HG02885 (cell line): ENCODE measurements around the gene ATP2B3.
"Not testable (repeated sequence)": the region's sequence is repeated elsewhere in the genome, so short reads cannot be mapped to it uniquely, and the experiment has no call there.

Experiments used
- ATAC-seq: cut with Tn5 transposase; IDR thresholded peaks from one replicate; pipeline ENCODE4 v1.9.1; 2021; ENCODE audit warnings: mild to moderate bottlenecking; ENCODE audit not compliant: unreplicated experiment, poor library complexity

ATP2B3 gene

DNA sequence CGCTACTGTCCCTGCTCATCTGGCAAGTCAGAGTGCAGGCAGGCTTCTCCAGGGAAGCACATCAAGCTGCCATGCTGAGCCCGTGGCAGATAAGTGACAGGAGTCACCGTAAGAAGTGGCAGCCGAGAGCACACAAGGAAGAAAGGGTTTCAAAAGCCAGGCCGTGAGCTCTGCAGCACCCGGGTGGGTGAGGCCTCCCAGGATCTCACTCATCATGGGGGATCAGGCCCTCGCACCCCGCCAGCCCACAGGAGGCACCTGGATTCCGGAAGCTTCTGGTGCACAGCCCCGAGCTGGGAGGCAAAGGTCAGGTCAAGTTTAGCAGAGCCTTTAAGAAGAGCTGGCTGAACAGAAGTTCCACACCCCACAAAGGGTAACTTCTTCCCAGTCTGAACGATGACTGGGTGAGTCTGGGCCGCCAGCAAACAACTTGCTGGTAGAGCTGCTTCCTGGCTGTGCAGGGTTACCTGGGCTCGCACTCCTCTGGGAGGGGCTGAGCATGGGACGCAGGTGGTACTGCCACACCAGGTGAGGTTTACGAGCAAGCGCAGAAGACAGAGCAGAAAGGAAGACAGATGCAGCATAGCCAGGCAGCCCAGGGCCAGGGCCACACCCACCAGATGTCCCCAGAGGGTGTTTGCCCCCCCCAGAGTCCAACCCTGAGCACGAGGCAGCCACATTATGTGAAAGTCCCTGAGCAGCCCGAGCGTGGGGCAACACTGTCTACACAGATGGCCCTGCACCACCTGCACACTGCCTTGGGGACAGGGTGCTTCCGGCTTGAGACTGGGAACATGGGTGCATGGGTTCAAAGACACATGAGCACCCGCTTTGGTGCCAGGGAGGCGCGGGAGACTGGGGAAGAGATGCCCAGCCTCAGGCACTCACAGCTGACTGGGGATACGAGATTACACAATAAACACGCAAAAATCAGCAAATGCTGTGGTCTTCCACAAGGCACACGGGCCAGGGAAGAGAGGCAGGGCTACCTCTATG, 73.8 kb downstream of the ATP2B3 start:
- no peak for ATAC-seq

GRCh38 chrX:153592091-153592833, 74.8 kb downstream of the ATP2B3 start:
- no peak for ATAC-seq

DNA sequence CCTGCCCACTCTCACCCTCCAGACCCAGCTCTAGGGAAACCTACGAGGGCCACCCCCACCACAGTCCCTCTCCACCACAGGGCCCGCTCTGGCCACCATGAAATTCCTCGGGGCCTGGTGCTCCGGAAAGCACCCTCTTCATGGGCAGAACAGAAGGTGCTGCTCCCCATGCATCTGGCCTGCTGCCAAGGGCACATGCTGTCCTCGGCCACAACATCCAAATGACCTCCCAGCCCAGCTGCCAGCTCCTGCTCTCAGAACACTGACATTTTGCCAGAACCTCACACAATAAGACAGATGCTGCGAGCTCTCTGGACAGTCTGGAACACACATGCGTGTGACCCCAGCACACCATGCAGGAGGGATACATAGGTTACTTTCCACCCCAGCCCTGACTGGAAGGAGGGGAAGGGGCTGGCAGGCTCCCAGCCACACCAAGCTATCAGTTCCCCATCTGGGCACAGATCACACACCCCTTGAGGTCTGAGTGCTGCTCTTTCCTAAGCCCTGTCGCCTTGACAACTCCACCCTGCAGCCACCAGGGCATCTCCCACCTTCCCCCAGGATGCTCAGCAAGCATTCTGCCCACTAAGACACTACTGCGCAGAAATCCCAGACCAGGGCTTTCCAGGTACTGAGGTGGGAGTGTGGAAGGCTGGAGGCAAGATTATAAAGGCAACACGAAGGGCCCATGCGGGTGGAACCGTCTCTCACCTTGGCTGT, 75.7 kb downstream of the ATP2B3 start:
- ATAC-seq = no peak

DNA sequence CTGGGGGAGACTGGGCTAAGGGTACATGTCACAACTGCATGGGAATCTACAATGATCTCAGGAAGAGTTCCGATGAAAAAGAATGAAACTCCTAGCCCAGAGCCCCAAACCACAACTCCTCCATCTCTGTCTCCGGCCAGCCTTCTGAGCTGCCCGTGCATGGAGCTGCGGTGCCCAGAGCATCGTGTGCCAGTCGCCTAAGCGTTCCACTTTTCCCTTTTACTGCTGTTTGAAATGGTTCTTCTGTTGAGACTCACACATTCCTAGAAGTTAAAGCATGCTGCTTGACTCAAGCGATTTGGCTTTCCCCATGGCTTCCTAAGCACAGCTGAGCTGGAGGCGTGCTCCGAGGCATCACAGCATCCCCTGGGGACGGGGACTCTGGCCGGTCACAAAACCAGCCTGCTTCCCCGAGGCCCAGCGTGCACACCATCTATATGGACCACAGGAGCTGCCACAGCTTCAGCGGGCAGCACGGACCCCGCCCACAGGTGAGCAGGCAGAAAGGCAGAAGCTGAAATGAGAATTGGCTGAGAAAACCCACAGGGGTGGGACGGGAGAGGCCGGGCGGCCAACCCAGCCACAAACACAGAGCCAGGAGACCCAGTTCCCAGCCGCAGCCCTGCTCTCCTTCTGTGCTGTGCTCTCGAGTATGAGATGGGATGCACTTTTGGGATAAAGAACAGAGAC, 76.5 kb downstream of the ATP2B3 start:
- no peak for ATAC-seq

GRCh38 chrX:153595387-153595786, 77.9 kb downstream of the ATP2B3 start:
- no peak for ATAC-seq

- no peak for ATAC-seq
These were observed 78.7 kb downstream of the ATP2B3 start for GRCh38 chrX:153595859-153596857.

DNA sequence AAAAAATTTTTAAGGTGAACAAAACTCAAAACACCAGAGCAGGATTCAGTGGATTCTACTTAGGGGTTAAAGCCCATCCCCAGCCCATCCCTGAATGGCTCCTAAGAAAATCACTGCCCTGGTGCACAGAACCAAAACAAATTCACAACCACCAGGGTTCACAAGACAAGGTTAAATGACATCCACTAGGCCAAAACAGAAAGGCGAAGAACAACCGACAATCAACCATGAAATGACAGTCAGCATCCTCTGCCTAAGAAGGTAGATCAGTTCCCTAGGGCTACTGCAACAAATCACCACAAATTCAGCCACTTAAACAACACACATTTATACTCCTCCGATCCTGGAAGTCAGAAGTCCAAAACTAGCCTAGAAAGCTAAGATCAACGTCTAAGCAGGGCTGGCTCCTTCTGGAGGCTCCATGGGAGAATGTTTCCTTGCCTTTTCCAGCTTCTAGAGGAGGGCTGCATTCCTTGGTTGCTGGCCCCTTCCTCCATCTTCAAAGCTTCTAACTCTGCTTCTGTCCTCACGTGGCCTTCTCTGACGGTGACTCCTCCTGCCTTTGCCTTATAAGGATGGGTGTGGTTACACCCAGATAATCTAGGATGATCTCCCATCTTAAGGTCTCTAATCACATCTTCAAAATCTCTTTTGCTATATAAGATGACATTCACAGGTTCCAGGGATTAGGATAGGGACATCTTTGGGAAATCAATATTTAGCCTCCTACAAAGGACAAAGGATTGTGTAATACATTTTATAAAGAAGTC, 79.7 kb downstream of the ATP2B3 start:
- ATAC-seq = no peak

DNA sequence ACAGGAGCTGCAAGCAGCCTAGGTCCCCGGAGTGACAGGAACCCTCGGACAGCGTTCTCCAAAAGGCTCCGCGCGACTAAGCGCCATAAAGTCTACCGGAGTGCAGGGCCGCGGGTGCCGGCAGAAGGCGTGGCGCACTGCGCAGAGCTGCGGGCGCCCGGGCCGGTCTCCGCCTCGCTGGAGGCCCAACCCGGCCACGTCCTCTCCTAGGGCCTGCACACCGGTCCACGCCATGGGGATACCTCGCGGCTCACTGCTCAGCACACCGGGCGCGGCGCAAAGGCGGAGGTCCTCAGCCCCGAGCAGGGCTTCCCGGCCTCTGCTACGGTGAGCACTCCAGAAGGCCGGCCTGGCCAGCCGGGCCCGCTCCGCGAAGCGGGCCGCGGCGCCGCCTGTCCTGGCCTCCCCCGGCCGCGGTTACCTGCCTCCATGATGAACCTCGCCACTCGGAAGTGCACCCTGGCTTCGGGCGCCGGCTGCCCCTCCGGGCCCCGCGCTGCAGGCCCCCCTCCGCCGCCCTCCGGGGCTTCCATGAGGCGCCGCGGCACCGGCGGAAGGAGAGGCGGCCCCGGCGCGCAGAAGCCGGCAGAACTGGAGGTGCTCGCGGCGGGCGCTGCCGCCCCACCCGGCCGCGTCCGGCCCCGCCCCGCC, 81.2 kb downstream of the ATP2B3 start, which contains the start of gene CCNQ:
TSS of gene CCNQ (minus strand) at position 599 of the 651 bp plus-strand sequence. CDS start at position 533, 66 bp downstream.
- peak; percentile 59 for ATAC-seq

- peak; percentile 85 for ATAC-seq
These were observed 82.0 kb downstream of the ATP2B3 start for GRCh38 chrX:153599192-153600031.

DNA sequence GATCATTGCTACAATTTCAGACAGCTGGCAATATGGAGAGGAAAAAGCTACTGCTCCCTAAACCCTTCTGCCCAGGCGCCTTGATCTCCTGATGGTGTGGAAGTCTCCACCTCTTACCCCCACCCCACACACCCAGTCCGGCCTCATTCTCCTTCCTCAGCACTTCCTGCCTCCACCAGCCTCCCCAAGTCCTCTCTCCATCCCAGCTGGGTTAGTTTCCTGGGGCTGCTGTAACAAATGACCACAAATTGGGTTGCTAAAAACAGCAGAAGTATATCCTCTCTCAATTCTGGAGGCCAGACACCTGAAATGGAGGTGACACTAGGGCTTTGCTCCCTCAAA, 82.6 kb downstream of the ATP2B3 start:
- no peak for ATAC-seq

GRCh38 chrX:153600921-153601320, 83.5 kb downstream of the ATP2B3 start:
- ATAC-seq = no peak

- no peak for ATAC-seq
These were observed 84.2 kb downstream of the ATP2B3 start for GRCh38 chrX:153601511-153602110.

DNA sequence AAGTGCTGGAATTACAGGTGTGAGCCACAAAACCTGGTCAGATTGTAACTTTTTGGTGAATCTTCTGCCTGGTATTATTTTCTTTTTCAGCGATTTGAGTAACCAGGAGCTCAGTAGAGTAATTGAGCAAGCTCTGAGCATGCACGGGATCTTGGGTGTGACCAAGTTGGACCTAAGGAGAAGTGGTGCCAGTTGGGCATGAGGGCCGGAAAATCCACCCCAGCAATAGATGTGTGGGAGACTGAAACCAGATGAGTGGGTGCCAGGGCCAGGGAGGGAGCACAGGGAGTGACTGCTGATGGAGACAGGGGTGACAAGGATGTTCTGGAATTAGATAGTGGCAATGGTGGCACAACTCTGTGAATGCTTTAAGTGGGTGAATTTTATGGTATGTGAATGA, 85.2 kb downstream of the ATP2B3 start:
- no peak for ATAC-seq

DNA sequence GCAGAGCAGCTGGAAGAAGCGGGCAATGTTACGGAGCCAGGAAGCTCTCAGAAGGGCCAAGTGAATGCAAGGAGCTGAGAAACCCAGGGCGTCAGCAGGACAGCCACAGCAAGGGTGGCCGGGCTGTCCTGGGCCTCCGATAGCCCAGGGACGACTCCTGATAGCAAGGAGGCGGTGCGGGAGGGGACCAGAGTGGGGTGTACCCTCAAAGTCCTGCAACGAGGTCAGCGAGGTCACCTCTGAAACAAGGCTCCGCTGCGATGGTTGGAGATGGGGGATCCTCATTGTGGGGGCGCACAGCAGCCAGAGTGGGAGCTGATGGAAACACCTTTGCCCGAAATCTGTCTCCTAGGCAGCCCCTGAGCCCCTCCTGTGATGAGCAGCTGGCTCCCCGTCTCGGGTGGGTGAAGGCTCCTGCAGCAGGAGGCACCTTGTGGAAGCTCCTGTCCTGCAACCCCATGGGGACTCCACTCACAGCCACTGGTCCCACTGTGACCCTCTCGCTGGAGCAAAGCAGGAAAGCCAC, 85.8 kb downstream of the ATP2B3 start:
- ATAC-seq = no peak

DNA sequence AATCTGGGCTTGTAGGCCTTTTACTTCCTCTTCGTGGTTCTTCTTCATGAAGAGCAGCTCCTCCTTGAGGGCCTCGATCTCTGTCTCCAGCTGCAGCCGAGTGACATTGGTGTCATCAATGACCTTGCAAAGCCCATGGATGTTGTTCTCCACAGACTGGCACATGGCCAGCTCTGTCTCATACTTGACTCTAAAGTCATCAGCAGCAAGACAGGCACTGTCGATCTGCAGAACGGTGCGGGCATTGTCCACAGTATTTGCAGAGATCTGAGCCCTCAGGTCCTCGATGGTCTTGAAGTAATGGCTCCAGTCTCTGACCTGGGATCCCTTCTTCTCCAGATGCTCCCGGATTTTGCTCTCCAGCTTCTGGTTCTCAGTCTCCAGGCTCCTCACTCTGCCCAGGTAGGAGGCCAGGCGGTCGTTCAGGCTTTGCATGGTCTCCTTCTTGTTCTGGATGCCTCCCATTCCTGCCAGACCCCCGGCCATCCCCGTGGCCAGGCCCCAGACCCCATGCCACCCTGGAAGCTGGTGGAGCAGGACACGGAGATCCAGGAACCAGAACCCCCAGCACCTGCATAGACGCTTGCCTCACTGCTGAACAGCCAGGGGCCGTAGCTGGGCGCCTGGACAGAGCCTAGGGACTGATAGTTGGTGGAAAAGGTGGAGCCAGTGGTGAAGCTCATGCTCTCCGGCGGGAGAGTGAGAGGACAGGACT, 87.4 kb downstream of the ATP2B3 start:
- ATAC-seq = not testable (repeated sequence)

GRCh38 chrX:153606503-153606902, 89.1 kb downstream of the ATP2B3 start:
- ATAC-seq = no peak
